Measurements from ENCODE around the gene ABCA12.

- TF ChIP-seq NRF1 (IDR thresholded peaks at IDR 0.05; ENCODE audit: low read depth, low read length) (no peak), TAF1 (IDR thresholded peaks at IDR 0.05; ENCODE audit: borderline replicate concordance, low read depth, low read length) (no peak), EZH2phosphoT487 (IDR thresholded peaks at IDR 0.05; ENCODE audit: borderline replicate concordance, low read depth) (no peak), FOXM1 (IDR thresholded peaks at IDR 0.05; ENCODE audit: low read depth) (no peak), POLR2AphosphoS5 (IDR thresholded peaks at IDR 0.05; ENCODE audit: low read depth, low read length) (no peak), MAX (IDR thresholded peaks at IDR 0.05; ENCODE audit: low read depth) (no peak), SMC3 (IDR thresholded peaks at IDR 0.05; ENCODE audit: low read depth, low read length) (no peak), EP300 (IDR thresholded peaks at IDR 0.05; ENCODE audit: borderline replicate concordance in 1 of 2, low read depth in 1 of 2, low read length in 1 of 2) (no peak)
- TF ChIP-seq, protein P1, sequence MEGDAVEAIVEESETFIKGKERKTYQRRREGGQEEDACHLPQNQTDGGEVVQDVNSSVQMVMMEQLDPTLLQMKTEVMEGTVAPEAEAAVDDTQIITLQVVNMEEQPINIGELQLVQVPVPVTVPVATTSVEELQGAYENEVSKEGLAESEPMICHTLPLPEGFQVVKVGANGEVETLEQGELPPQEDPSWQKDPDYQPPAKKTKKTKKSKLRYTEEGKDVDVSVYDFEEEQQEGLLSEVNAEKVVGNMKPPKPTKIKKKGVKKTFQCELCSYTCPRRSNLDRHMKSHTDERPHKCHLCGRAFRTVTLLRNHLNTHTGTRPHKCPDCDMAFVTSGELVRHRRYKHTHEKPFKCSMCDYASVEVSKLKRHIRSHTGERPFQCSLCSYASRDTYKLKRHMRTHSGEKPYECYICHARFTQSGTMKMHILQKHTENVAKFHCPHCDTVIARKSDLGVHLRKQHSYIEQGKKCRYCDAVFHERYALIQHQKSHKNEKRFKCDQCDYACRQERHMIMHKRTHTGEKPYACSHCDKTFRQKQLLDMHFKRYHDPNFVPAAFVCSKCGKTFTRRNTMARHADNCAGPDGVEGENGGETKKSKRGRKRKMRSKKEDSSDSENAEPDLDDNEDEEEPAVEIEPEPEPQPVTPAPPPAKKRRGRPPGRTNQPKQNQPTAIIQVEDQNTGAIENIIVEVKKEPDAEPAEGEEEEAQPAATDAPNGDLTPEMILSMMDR (IDR thresholded peaks at IDR 0.05): no peak
Measured at GRCh38 chr2:214889301-214889700, 249.1 kb downstream of the ABCA12 start.
